GM12878 (cell line): ENCODE measurements around the gene PGA3. TPM values are rescaled to one million over a fixed set of nuclear protein-coding genes. Genes with fewer than 3 reads are reported as not detected.

ENCODE experiments used
- ATAC-seq: fragments of 200-7000 bp; cut with Tn5 transposase; 3 replicates; pipeline ENCODE4 v1.9.1; 2020; ENCODE audit warnings: mild to moderate bottlenecking, moderate library complexity
- BruUV-seq: library from RNA; stranded (reverse); fragments of 400-500 nt; replicated peaks from 2 replicates; lab custom pipeline; 2021; lab: Mats Ljungman, UMichigan
- CTCF ChIA-PET: fragments of 300-600 bp; sonication (Branson Sonifier 250); formaldehyde crosslinking; extraction: SDS; loops from one replicate; lab custom pipeline; 2021; ENCODE audit warnings: inconsistent platforms; lab: Yijun Ruan, JAX
- POLR2A ChIA-PET: fragments of 350-600 bp; formaldehyde crosslinking; extraction: SDS; loops from one replicate; lab custom pipeline; 2021; ENCODE audit warnings: inconsistent platforms; lab: Charles Lee
- RAD21 ChIA-PET: fragments of 300-600 bp; sonication (Branson Sonifier 250); formaldehyde crosslinking; loops from one replicate; lab custom pipeline; 2023; ENCODE audit warnings: antibody characterized with exemption; ENCODE audit not compliant: unreplicated experiment; lab: Charles Lee
- SMC1A ChIA-PET: fragments of 300-600 bp; sonication (Branson Sonifier 250); formaldehyde crosslinking; loops from one replicate; lab custom pipeline; 2023; ENCODE audit not compliant: unreplicated experiment, uncharacterized antibody; lab: Charles Lee
- DNase-seq: peaks from one replicate; pipeline ENCODE4 v3.0.0-alpha.2; 2011; ENCODE audit warnings: low read depth, low spot score
- FAIRE-seq: peaks from 3 replicates; lab custom pipeline; 2011; peaks lifted over from hg19 to GRCh38; lab: Jason Lieb, UNC
- H2AFZ ChIP-seq: 2 replicates; pipeline ENCODE4 v1.6.0; 2011; ENCODE audit warnings: low read depth, low read length, control low read depth; ENCODE audit not compliant: control insufficient read depth
- H3K27ac ChIP-seq: 2 replicates; pipeline ENCODE4 v1.5.1; 2011; ENCODE audit warnings: control low read depth; ENCODE audit not compliant: control insufficient read depth, insufficient read depth
- H3K27me3 ChIP-seq, 2 experiments: replicated peaks in 1 of 2; 2 replicates each; pipeline versions ENCODE4 v1.6.0 to v1.6.1; 2011; ENCODE audit warnings: low read length in 1 of 2; ENCODE audit not compliant: control insufficient read depth in 2 of 2, insufficient read depth in 2 of 2
- H3K36me3 ChIP-seq, 2 experiments: 2 replicates each; pipeline ENCODE4 v1.5.1; 2011; ENCODE audit warnings: low read length in 1 of 2; ENCODE audit not compliant: control insufficient read depth in 2 of 2, insufficient read depth in 2 of 2
- H3K4me1 ChIP-seq: 2 replicates; pipeline ENCODE4 v1.6.1; 2011; ENCODE audit warnings: mild to moderate bottlenecking, low read length, moderate library complexity, mixed read lengths; ENCODE audit not compliant: control insufficient read depth, insufficient read depth
- H3K4me2 ChIP-seq: 2 replicates; pipeline ENCODE4 v1.6.0; 2011; ENCODE audit warnings: control low read depth; ENCODE audit not compliant: control insufficient read depth, insufficient read depth
- H3K4me3 ChIP-seq: fragments of 200-600 bp; sonication (generic); 2 replicates; pipeline ENCODE4 v1.5.1; 2016
- H3K79me2 ChIP-seq: 2 replicates; pipeline ENCODE4 v1.6.0; 2011; ENCODE audit warnings: low read length; ENCODE audit not compliant: control insufficient read depth, insufficient read depth
- H3K9ac ChIP-seq: 2 replicates; pipeline ENCODE4 v1.8.0; 2011; ENCODE audit warnings: low read length, control low read depth, mixed read lengths; ENCODE audit not compliant: control insufficient read depth, insufficient read depth
- H3K9me3 ChIP-seq: replicated peaks from 3 replicates; pipeline ENCODE4 v1.5.1; 2011; ENCODE audit warnings: mild to moderate bottlenecking, low read length; ENCODE audit not compliant: control insufficient read depth, insufficient read depth
- H4K20me1 ChIP-seq: 2 replicates; pipeline ENCODE4 v1.6.0; 2011; ENCODE audit not compliant: control insufficient read depth, insufficient read depth
- BHLHE40 ChIP-seq, 2 experiments: fragments of 450-650 bp in 1 of 2; IDR thresholded peaks; 2 replicates each; pipeline ENCODE4 v1.6.1; 2011 to 2017; ENCODE audit warnings: low read depth in 2 of 2, borderline replicate concordance in 1 of 2, improper control_type of control experiment in 1 of 2, low read length in 1 of 2, mild to moderate bottlenecking in 1 of 2
- GABPA ChIP-seq: IDR thresholded peaks from 2 replicates; pipeline ENCODE4 v1.6.1; 2014; ENCODE audit warnings: antibody characterized with exemption, low read depth, mild to moderate bottlenecking, inconsistent platforms
- HDAC6 ChIP-seq: fragments of 200-600 bp; sonication (generic); IDR thresholded peaks from one replicate; pipeline ENCODE4 v1.8.0; 2017; ENCODE audit warnings: antibody characterized with exemption; ENCODE audit not compliant: unreplicated experiment
- NR2F1 ChIP-seq: fragments of 450-650 bp; conservative IDR thresholded peaks from 2 replicates; pipeline ENCODE4 v1.6.1; 2017; ENCODE audit warnings: mild to moderate bottlenecking
- YY1 ChIP-seq: IDR thresholded peaks from 2 replicates; pipeline ENCODE4 v1.6.1; 2011; ENCODE audit warnings: low read depth, mild to moderate bottlenecking, low read length
- ZNF207 ChIP-seq: fragments of 450-650 bp; IDR thresholded peaks from 2 replicates; pipeline ENCODE4 v1.6.1; 2014; ENCODE audit warnings: antibody characterized with exemption, mild to moderate bottlenecking, borderline replicate concordance
- ZNF622 ChIP-seq: fragments of 450-650 bp; IDR thresholded peaks from 2 replicates; pipeline ENCODE4 v1.6.1; 2017; ENCODE audit warnings: mild to moderate bottlenecking, inconsistent platforms
- WGBS: methylation state at CpG from one replicate; pipeline ENCODE4 v1.1.6; 2016; ENCODE audit warnings: low lambda C conversion rate; ENCODE audit not compliant: insufficient replicate concordance, insufficient coverage; ENCODE audit errors: missing lambda C conversion rate; 5-methylcytosine and 5-hydroxymethylcytosine counted together
- in situ Hi-C: fragments of 300-500 bp; cut with MboI; formaldehyde crosslinking; loops from 9 replicates; pipeline ENCODE4 v1.14.3; 2018; ENCODE audit warnings: mixed read lengths
- intact Hi-C: fragments of 100-400 bp; cut with micrococcal nuclease; formaldehyde crosslinking; loops from one replicate; pipeline ENCODE4 v1.14.2; 2022; ENCODE audit not compliant: unreplicated experiment
- polyA plus RNA-seq, 11 experiments: library from polyadenylated mRNA; depleted of rRNA in 4 of 11; unstranded in 6 of 11; stranded (reverse) in 5 of 11; fragments of >200 nt; fragmentation: Nextera tagmentation in 4 of 11; fragmentation: Illumina TruSeq in 1 of 11; extraction: Ambion mirVana in 4 of 11; extraction: Trizol in 1 of 11; gene quantifications; 1 replicate in 1 of 11; 2 replicates in 10 of 11; pipeline versions ENCODE4 v1.2.1 to v1.2.3, GENCODE V29; 2011 to 2016; ENCODE audit warnings: inconsistent platforms in 2 of 11, missing spikeins in 2 of 11, low read depth in 1 of 11
- total RNA-seq, 4 experiments: library from RNA; depleted of rRNA in 3 of 4; stranded (reverse); fragments of >200 nt in 3 of 4; fragmentation: Illumina TruSeq in 1 of 4; extraction: Trizol in 1 of 4; gene quantifications; 2 replicates each; pipeline versions ENCODE4 v1.2.1 to v1.2.3, GENCODE V29; 2013 to 2021
- TF ChIP-seq, protein P1 (sequence below): IDR thresholded peaks from 2 replicates; pipeline ENCODE4 v1.6.1; 2012; ENCODE audit warnings: low read length, inconsistent platforms

Gene PGA3
- total and polyA plus RNA-seq, 10 of the 15 experiments (the other 5 are each of a cell fraction or from before 2014, with no cell fraction given) = not detected

DNA sequence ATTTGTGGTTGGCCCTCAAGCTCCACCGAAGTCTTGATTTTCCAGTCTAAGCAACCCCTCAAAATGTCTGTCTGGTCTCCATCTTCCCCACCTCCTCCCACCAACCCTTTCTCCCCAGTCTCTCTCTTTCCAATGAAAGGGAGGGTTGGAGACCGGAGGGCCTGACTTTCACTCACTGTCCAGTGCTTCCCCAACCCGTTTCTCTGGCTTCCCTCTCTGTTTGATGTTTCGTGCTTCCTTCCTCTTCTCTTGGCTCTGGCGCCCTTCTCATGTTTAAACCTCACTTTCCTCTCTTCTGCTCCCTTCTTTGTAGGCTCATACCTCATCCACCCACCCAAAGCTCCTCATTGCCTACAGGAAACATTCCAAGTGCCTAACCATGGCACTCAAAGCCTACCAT lies 31.0 kb upstream of the PGA3 start:
- POLR2A ChIA-PET = interaction anchor here (0.9 to 1.7 kb wide), 2 partner anchors 12 to 14 kb away, joined by 3 to 6 read pairs; partner anchors contain the start of gene VPS37C
- no peak overlapping the region for H3K4me2 ChIP-seq
- peaks cover 14% of the 10 kb centered on the region for H3K4me1 ChIP-seq
- peaks cover 6% of the 10 kb centered on the region for H3K9me3 ChIP-seq
- H3K27me3 ChIP-seq = no peaks in the 10 kb centered on the region; a peak in 1 of 4 replicates
- ATAC-seq (no peak), FAIRE-seq (peak; percentile 72), DNase-seq (no peak)
- H3K27ac ChIP-seq = no peak overlapping the region
- no TSS peak for BruUV-seq
- in situ Hi-C loops = no loop called here
- WGBS = 14% methylated on average over 5 of the region's 5 CpGs
- H2AFZ ChIP-seq = no peak overlapping the region
- H3K4me3 ChIP-seq = no peak overlapping the region
- RAD21 ChIA-PET = interaction anchor here (1.1 to 2.2 kb wide), 2 partner anchors 11 to 14 kb away, joined by 6 to 8 read pairs; partner anchors contain the start of gene VPS37C
- no peaks in the 10 kb centered on the region for H3K36me3 ChIP-seq
- H3K9ac ChIP-seq = no peak overlapping the region
- intact Hi-C loops = no loop called here
- CTCF ChIA-PET = interaction anchor here (1.4 to 3.1 kb wide), 4 partner anchors 15 to 397 kb away, joined by 3 to 17 read pairs (median 6); no protein-coding TSS in a partner anchor
- H3K79me2 ChIP-seq = peaks cover under 1% of the 10 kb centered on the region; the same call in 1 of the 2 replicates
- no peaks in the 10 kb centered on the region for H4K20me1 ChIP-seq
- TF ChIP-seq, protein P1, sequence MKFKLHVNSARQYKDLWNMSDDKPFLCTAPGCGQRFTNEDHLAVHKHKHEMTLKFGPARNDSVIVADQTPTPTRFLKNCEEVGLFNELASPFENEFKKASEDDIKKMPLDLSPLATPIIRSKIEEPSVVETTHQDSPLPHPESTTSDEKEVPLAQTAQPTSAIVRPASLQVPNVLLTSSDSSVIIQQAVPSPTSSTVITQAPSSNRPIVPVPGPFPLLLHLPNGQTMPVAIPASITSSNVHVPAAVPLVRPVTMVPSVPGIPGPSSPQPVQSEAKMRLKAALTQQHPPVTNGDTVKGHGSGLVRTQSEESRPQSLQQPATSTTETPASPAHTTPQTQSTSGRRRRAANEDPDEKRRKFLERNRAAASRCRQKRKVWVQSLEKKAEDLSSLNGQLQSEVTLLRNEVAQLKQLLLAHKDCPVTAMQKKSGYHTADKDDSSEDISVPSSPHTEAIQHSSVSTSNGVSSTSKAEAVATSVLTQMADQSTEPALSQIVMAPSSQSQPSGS = no peak
- no peak for TF ChIP-seq BHLHE40 (IDR thresholded peaks at IDR 0.05; ENCODE audit: borderline replicate concordance in 1 of 2, low read depth in 2 of 2, low read length in 1 of 2)
- no peak for TF ChIP-seq ZNF622
- no peak for TF ChIP-seq NR2F1
- no peak for TF ChIP-seq YY1
- TF ChIP-seq ZNF207 = no peak
- TF ChIP-seq HDAC6 = no peak
- TF ChIP-seq GABPA = no peak
- TF ChIP-seq, all 136 proteins: peak for 0
- SMC1A ChIA-PET = interaction anchor here (1.1 to 4.6 kb wide), 4 partner anchors 11 to 35 kb away, joined by 3 to 31 read pairs (median 4); partner anchors contain the start of gene VPS37C
